Measurements from ENCODE around the gene CLEC4D. TPM values are rescaled to one million over a fixed set of nuclear protein-coding genes. Genes with fewer than 3 reads are reported as not detected.
"Not testable (repeated sequence)": the region's sequence is repeated elsewhere in the genome, so short reads cannot be mapped to it uniquely, and the experiment has no call there.

CLEC4D gene
- total RNA-seq, 1 donor from 2014 or later, result not detected

DNA sequence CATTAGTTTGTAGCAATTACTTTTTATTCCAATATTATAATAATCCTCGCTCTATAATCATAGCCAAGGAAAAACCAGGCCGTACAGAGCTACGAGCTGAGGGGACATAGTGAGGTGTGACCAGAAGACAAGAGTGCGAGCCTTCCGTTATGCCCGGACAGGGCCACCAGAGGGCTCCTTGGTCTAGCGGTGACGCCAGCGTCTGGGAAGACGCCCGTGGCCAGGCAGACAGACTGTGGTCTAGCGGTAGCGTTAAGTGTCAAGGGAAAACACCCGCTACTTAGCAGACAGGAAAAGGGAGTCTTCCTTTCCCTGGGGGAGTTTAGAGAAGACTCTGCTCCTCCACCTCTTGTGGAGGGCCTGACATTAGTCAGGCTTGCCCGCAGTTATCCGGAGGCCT is 24.5 kb downstream of the CLEC4D start:
- DNase-seq, result not testable (repeated sequence)

DNA sequence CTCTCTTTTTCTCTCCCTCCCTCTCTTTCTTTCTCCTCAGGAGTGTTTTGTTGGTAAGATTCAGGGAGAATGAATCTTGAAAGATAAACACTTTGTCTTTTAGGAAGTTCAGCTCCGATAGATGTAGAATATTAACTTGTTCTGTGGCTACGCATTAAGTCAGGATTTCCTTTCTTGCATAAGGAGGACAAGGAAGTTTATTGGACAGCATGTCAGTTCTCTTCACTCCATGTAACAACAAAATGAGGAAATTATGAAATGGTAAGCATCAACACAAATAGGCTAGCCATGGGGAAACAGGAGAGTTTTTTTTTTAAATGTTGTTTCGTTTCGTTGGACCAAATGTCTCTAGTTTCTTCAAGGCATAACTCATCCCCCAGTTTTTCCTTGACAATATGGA is 27.5 kb downstream of the CLEC4D start, which contains the start of gene CLEC4E:
CLEC4E (minus strand) TSS at position 75 of the 400 bp plus-strand sequence. CDS start 108 bp downstream, outside the sequence.
- DNase-seq, result not testable (repeated sequence)

DNA sequence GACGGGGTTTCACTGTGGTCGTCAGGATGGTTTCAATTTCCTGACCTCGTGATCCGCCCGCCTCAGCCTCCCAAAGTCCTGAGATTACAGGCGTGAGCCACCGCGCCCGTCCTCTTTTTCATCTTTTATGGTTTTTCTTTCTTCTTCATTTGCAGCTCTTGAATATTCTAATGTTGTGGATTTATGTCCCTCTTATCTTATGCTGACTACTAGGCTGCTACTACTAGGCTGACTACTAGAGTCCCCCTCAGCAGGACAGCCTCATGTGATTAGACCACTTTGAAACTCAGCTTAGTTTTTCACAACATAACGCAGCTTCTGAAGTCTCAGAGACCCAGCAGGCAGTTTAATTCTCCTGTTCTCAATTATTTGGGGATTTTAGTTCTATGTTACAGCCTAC is 28.3 kb downstream of the CLEC4D start:
- no peak for DNase-seq

DNA sequence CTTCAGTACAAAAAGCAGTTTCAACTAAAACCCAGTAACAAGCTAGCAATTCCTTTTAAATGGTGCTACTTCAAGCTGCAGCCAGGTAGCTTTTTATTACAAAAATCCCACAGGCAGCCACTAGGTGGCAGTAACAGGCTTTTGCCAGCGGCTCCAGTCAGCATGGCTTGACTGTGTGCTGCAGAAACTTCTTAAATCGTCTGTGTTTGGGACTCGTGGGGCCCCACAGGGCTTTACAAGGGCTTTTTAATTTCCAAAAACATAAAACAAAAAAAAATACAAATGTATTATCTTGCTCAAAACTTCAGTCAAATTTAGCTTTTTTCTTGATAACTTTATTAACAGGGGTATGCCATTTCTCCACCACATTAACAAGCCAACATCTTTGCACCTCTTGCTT is 31.0 kb downstream of the CLEC4D start:
- DNase-seq, result peak; percentile 80

DNA sequence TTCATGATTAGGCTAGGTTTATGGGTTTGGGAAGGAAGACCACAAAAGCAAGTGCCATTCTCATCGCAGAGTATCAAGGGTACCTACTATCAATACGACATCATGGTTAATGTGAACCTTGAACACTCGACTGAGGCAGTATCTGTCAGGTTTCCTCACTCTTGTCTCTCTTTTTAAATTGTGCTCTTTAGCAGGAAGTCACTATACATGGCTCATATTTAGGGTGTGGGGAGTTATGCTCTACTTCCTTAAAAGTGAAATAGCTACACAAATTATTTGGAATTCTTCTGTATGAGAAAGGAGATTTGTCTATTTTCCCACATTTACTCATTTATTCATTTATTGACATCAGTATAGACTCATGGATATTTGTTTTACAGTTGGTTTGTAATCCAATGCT is 33.3 kb downstream of the CLEC4D start:
- DNase-seq, result no peak

DNA sequence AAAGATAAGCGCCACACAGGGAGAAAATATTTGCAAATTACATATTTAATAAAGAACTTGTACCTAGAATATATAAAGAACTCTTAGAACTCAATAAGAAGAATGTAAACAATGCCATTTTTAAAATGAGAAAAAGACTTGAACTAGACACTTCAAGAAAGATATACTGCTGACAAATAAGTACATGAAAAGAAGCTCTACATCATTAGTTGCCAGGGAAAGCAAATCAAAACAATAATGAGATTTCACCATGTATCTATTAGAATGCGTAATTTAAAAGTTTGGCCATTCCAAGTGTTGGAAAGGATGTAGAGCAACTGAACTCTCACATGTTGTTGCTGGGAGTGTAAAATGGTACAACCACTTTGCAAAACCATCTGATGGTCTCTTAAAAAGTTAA is 34.3 kb downstream of the CLEC4D start:
- DNase-seq, result no peak

DNA sequence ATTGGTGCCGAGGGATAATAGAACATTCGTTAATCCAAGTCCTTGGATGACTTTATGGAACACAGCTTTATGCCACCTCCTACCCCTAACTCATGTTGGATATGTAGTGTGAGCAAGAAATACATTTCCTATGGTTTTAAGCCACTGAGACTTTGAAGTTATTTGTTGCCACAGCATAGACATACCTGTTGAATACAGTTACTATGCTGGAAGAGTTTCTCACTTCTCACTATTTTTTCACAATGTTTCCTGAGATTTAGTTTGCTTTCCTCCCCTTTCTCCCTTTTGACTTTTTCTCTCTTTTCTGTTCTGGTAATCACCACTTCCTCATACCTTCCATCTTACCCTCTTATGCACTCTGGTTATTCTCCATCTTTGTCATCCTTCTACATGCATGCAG is 34.9 kb downstream of the CLEC4D start:
- DNase-seq, result no peak

DNA sequence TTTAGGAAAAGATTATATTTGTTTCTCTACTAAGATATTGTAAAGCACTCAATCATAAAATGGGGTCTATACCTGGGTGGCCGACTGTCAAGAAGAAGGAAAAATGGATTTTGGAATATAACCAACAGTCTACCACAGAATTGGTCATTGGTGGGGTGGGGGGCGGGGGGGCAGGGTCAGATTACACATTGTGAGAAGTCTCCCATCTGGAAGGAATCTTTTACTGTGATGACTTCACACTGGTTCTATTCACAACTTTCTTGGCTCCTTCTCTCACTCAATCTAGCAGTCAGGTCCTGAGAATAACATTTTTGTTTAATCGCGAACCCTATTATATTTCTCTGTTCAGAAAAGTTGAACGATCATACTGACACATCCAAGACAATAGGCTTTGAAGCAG is 36.1 kb downstream of the CLEC4D start:
- DNase-seq, result no peak

DNA sequence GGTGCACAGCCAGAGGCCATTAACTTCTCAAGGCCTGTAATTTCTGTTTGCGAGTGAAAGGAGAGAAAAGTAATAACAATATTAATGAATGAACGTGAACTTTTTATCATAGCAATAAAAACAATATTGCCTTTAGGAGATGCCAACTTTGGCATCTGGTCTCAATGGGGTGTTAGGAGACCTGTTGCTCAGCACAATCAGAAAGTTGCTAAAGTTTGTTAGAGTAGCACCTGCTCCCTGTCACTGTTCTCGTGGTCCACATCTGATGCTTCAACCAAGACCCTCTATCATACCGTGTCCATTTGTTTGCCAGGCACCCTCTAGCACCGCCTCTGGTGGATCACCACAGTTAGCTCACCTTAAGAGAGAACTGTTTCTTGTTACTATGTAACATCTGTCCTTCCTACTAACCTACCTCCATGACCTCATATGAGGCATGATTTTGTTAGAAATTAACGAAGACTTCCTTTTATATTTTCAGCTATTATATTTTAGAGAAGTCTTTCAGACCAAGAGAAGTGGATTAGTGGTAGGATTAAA is 39.9 kb downstream of the CLEC4D start:
- no peak for DNase-seq

DNA sequence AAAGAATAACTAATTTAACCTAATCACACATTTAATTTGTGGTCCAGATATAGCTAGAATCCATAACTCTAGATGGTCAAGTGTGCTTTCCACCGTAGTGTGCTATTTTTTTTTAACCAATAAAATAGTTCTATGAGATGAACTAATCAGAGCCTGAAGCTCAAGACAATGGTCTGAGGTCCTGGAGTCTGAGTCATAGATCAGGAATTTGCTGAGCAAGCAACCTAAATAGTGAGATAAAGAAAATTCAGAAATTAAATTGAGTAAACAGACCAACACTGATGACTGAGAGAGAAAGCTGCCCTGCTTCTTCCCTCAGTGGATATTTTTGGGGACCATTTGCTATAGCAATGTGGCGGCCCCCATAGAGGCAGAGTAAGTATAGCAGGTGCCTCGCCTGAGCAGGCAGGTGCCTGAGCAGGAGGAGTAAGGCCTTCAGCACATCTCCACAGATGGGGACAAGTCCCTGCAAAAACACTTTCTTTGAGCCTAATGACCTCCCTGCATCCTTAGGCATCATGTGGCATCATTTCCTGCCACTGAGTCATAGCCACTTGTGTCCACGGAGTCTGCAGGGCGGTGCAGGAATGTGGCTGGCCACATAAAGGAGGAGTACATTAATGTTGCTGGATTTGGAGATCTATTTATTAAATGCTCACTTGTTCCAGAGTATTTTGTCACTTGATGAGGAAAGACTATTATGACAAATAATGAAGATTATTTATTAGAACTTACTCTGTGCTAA is 41.3 kb downstream of the CLEC4D start:
- peak; percentile 66 for DNase-seq

DNA sequence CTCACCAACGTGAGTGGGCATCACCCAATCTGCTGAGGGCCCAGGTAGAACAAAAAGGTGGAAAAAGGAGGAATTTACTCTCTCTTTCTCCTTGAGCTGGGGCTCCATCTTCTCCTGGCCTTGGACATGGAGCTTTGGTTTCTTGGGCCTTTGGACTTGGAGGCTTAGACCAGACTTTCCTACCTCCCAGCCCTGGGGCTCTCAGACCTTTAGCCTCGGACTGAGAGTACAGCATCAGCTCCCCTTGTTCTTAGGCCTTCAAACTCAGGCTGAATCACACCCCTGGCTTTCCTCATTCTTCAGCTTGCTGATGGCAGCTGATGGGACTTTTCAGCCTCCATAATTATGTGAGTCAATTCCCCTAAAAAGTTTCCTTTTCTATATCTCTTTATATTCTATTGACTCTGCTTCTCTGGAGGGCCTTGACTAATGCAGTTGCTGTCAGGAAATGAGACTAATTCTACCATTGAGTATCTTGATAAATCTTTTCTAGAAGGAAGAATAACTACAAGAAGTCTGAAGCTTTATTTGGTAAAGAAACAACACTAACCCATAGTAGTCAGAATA is 43.3 kb downstream of the CLEC4D start:
- no peak for DNase-seq

DNA sequence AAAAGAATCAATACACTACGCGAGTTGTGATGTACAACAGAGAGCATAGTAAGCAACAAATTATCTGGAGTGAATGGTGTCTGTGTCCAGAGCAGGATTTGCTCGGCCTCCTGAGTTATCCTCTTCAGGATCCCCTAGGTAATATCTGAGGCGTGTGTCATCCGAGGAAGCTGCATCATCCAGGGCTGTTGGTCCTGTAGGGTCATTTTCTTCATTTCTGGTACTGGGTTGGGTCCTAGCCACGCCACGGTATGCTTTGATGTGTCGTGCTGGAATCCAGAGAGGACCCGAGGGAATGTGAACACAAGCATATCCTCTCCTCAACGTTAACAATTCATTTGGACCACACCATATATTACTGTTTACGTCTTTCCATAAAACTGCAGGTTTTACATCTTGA is 46.4 kb downstream of the CLEC4D start:
- no peak for DNase-seq

DNA sequence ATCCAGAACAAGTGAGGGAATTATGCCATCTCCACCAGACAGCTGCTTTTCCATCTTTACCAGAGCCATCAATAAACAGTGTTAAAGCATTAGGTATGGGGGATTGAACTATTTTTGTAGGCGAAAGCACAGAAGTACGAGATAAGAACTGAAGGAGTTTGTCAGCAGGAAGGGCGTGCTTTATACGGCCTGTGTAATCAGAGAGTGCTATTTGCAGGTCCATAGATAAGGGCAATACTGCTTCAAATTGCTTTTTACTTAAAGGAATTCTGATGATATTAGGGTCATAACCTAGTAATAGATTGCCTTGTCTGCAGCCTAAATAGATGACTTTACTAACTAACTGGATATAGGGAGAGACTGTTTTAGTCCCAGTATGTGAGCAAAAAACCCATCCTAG is 47.7 kb downstream of the CLEC4D start:
- DNase-seq, result no peak

DNA sequence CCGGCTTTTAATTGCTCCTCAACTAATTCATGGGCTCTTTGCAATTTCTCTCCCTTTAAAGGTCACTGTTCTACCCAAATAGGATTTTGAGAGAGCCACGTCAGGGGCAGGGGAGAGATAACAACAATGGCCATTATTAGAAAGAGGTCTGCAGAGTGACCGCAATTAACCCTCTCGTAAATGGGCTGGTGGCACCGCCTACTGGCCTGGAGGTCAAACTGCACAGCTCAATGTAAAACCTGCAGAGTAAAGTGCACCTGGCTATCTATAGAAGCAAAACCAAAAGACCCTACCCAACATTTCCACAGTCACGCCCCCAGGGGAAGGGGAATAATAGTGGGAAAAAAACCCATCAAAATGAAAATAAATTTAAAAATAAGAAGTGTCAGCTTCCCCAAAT is 49.0 kb downstream of the CLEC4D start:
- DNase-seq, result no peak

DNA sequence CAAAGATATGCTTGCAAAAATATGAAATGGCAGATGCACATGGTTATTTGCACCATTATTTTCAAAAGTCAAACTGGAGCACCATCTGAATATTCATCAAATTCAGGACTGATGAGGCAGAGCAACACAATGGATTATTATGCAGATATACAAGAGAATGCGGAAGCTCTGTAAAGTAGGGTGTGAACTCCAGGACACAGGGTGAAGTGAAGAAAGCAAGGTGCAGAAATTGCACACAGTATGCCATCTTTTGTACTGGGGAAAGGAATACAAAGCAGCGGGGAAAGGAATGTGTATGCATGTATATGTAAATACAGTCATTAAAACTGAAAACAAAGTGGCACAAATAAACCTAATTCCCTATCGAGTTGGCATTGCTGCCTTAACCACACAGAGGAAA is 50.1 kb downstream of the CLEC4D start:
- no peak for DNase-seq

DNA sequence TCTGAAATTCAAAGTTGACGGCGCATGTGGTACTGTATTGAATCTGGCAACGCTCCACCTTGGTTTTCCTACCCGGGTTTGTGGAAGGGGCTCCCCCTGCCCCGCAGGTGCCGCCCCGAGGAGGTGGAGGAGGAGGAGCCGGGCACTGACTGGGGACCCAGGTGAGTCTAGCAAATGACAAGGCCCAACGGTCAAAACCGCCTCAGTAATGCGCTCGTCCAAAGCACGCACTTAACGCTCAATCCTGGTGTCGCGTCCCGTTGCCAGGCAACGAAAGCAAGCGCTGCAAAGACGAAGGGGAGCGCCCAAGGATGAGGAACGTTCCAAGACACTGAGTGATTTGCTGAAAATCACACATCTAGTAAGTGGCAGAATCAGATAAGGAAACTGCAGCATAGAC is 51.4 kb downstream of the CLEC4D start:
- no peak for DNase-seq

DNA sequence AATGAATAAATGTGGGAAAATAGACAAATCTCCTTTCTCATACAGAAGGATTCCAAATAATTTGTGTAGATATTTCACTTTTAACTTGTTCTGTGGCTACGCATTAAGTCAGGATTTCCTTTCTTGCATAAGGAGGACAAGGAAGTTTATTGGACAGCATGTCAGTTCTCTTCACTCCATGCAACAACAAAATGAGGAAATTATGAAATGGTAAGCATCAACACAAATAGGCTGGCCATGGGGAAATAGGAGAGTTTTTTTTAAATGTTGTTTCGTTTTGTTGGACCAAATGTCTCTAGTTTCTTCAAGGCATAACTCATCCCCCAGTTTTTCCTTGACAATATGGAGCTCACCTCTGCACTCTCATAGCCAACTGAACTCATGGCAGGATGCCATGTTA is 52.7 kb downstream of the CLEC4D start:
- not testable (repeated sequence) for DNase-seq

DNA sequence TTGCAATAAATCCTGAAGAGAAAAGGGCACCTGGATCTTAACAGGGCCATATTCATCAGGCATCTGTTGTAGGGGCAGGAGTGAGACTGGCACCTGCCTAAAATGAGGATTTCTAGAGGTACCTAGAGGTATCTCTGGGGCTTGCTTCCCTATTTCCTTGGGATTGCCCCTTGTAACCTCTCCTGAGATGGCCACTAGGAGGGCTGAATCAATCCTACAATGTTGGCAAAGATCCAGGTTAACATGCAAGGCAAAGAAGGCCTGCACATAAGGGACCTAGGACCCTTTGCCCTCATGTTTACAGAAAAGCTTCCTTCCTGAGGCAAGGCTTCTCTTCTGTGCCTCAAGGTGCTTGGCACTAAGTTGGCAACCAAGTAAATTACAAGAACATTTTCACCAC is 53.2 kb downstream of the CLEC4D start:
- DNase-seq, result peak; percentile 3

Other genes with a start within 250 kb of the CLEC4D start
- not detected in 2 replicates for gene CLEC6A, start 57.5 kb upstream of the CLEC4D start, total RNA-seq
- not detected in 2 replicates for gene CLEC4E, start 27.4 kb downstream of the CLEC4D start, total RNA-seq
- not detected in 2 replicates for gene AICDA, start 99.4 kb downstream of the CLEC4D start, total RNA-seq
- 0.19 and 0.85 TPM in 2 replicates for gene MFAP5, start 149.3 kb downstream of the CLEC4D start, total RNA-seq
- 46.4 and 180 TPM in 2 replicates for gene RIMKLB, start 184.5 kb downstream of the CLEC4D start, total RNA-seq

Measured in dermis blood vessel endothelial cell (primary cell).